HepG2 (cell line): ENCODE measurements around the gene COG5. TPM values are rescaled to one million over a fixed set of nuclear protein-coding genes. Genes with fewer than 3 reads are reported as not detected.

Experiments used
- CTCF ChIP-seq: sonication (generic); formaldehyde crosslinking; IDR thresholded peaks from 2 replicates; pipeline ENCODE4 v1.5.0; 2020; ENCODE audit warnings: mild to moderate bottlenecking, missing genetic modification reagents, moderate library complexity
- ELF3 ChIP-seq: IDR thresholded peaks from 2 replicates; pipeline ENCODE4 v1.6.1; 2016; ENCODE audit warnings: missing genetic modification reagents, missing compliant biosample characterization
- HOXA3 ChIP-seq: sonication (generic); formaldehyde crosslinking; IDR thresholded peaks from 2 replicates; pipeline ENCODE4 v1.5.0; 2020; ENCODE audit warnings: missing genetic modification reagents
- ISL2 ChIP-seq: sonication (generic); formaldehyde crosslinking; IDR thresholded peaks from 2 replicates; pipeline ENCODE4 v1.5.0; 2020; ENCODE audit warnings: missing genetic modification reagents
- MAZ ChIP-seq, 2 experiments: sonication (generic) in 1 of 2; formaldehyde crosslinking in 1 of 2; IDR thresholded peaks; 2 replicates each; pipeline versions ENCODE4 v1.5.0 to v1.6.1; 2012 to 2020; ENCODE audit warnings: low read depth in 2 of 2, mild to moderate bottlenecking in 2 of 2, borderline replicate concordance in 1 of 2, improper control_type of control experiment in 1 of 2, low read length in 1 of 2, missing genetic modification reagents in 1 of 2, moderate library complexity in 1 of 2
- MBD4 ChIP-seq: IDR thresholded peaks from 2 replicates; pipeline ENCODE4 v1.6.1; 2012; ENCODE audit warnings: low read length, inconsistent platforms, borderline replicate concordance
- MNT ChIP-seq: fragments of 450-650 bp; IDR thresholded peaks from 2 replicates; pipeline ENCODE4 v1.6.1; 2016
- PATZ1 ChIP-seq: sonication (generic); formaldehyde crosslinking; IDR thresholded peaks from 2 replicates; pipeline ENCODE4 v1.4.0; 2020; ENCODE audit warnings: missing genetic modification reagents
- PHF20 ChIP-seq: sonication (generic); formaldehyde crosslinking; IDR thresholded peaks from 2 replicates; pipeline ENCODE4 v1.5.0; 2020; ENCODE audit warnings: mild to moderate bottlenecking, missing genetic modification reagents
- POLR2A ChIP-seq, 2 experiments: IDR thresholded peaks; 2 replicates each; pipeline ENCODE4 v1.6.1; 2011; ENCODE audit warnings: low read depth in 2 of 2, low read length in 2 of 2, mild to moderate bottlenecking in 1 of 2, moderate library complexity in 1 of 2; ENCODE audit not compliant: insufficient read depth in 1 of 2
- POLR2G ChIP-seq: fragments of 200-400 bp; formaldehyde crosslinking; IDR thresholded peaks from 2 replicates; pipeline ENCODE4 v1.6.1; 2018; ENCODE audit warnings: mild to moderate bottlenecking, low read depth, low read length, moderate library complexity
- SMC3 ChIP-seq: IDR thresholded peaks from 2 replicates; pipeline ENCODE4 v1.6.1; 2011; ENCODE audit warnings: low read length, improper control_type of control experiment
- THAP7 ChIP-seq: sonication (generic); formaldehyde crosslinking; IDR thresholded peaks from 2 replicates; pipeline ENCODE4 v1.8.1; 2023; ENCODE audit warnings: mild to moderate bottlenecking, missing genetic modification reagents
- ZBTB25 ChIP-seq: IDR thresholded peaks from 2 replicates; pipeline ENCODE4 v1.6.1; 2018; ENCODE audit warnings: missing genetic modification reagents
- ZKSCAN8 ChIP-seq: IDR thresholded peaks from 2 replicates; pipeline ENCODE4 v1.6.1; 2016; ENCODE audit warnings: borderline replicate concordance, missing genetic modification reagents, missing compliant biosample characterization
- ZNF558 ChIP-seq: sonication (generic); formaldehyde crosslinking; IDR thresholded peaks from 2 replicates; pipeline ENCODE4 v1.9.0; 2022; ENCODE audit warnings: mild to moderate bottlenecking, missing genetic modification reagents, borderline replicate concordance
- ZNF615 ChIP-seq: sonication (generic); formaldehyde crosslinking; IDR thresholded peaks from 2 replicates; pipeline ENCODE4 v1.5.0; 2020; ENCODE audit warnings: mild to moderate bottlenecking, missing genetic modification reagents, borderline replicate concordance
- ZNF670 ChIP-seq: sonication (generic); formaldehyde crosslinking; IDR thresholded peaks from 2 replicates; pipeline ENCODE4 v1.8.0; 2022; ENCODE audit warnings: mild to moderate bottlenecking, missing genetic modification reagents, borderline replicate concordance
- ZSCAN30 ChIP-seq: sonication (generic); formaldehyde crosslinking; IDR thresholded peaks from 2 replicates; pipeline ENCODE4 v1.5.0; 2020; ENCODE audit warnings: mild to moderate bottlenecking, missing genetic modification reagents
- polyA plus RNA-seq, 8 experiments: library from polyadenylated mRNA; depleted of rRNA in 3 of 8; stranded (reverse) in 7 of 8; unstranded in 1 of 8; fragments of >200 nt; fragmentation: Illumina TruSeq in 4 of 8; extraction: Trizol in 4 of 8; gene quantifications; 2 replicates each; pipeline versions ENCODE4 v1.2.1 to v1.2.3, GENCODE V29; 2011 to 2016; ENCODE audit warnings: low read depth in 4 of 8, missing spikeins in 1 of 8, mixed read lengths in 1 of 8; ENCODE audit not compliant: insufficient read depth in 1 of 8
- total RNA-seq, 5 experiments: library from RNA; depleted of rRNA; stranded (reverse); fragments of >200 nt; fragmentation: Illumina TruSeq; extraction: Trizol; gene quantifications; 2 replicates each; pipeline ENCODE4 v1.2.3, GENCODE V29; 2016; ENCODE audit warnings: low read depth in 1 of 5

The COG5 gene
- total and polyA plus RNA-seq, 2 of the 13 experiments (the other 11 are each of a cell fraction or from before 2014, with no cell fraction given), result 20.4 to 31.3 TPM

- 0 out of 2 replicates have a peak, but pooled peaks have one; percentile 55 for TF ChIP-seq ZSCAN30
- peak; percentile 20; the same call in 1 of the 2 replicates for TF ChIP-seq CTCF
- 0 out of 2 replicates have a peak, but pooled peaks have one; percentile 26 for TF ChIP-seq PHF20 (CRISPR knock-in tag)
- peak in 1 of 2 experiments; percentile 71; a peak in 3 of 4 replicates for TF ChIP-seq POLR2A (IDR thresholded peaks at IDR 0.05; ENCODE audit: insufficient read depth in 1 of 2, low read depth in 2 of 2, low read length in 2 of 2)
- no peak for TF ChIP-seq THAP7 (CRISPR knock-in tag)
- TF ChIP-seq ISL2, result 0 out of 2 replicates have a peak, but pooled peaks have one; percentile 7
- 0 out of 2 replicates have a peak, but pooled peaks have one; percentile 47 for TF ChIP-seq ZNF558 (CRISPR knock-in tag)
- peak; percentile 13; the same call in 1 of the 2 replicates for TF ChIP-seq HOXA3
- no peak for TF ChIP-seq ZBTB25 (CRISPR knock-in tag)
- TF ChIP-seq ZNF615 (CRISPR knock-in tag), result 0 out of 2 replicates have a peak, but pooled peaks have one; percentile 63
- TF ChIP-seq SMC3, result peak; percentile 8; the same call in 1 of the 2 replicates
- peak; percentile 64; the same call in 1 of the 2 replicates for TF ChIP-seq PATZ1 (CRISPR knock-in tag)
- peak; percentile 70; the same call in 1 of the 2 replicates for TF ChIP-seq ZNF670 (CRISPR knock-in tag)
- TF ChIP-seq MBD4, result 0 out of 2 replicates have a peak, but pooled peaks have one; percentile 23
- peak; percentile 65; the same call in 1 of the 2 replicates for TF ChIP-seq POLR2G
- 0 out of 2 replicates have a peak, but pooled peaks have one; percentile 13 for TF ChIP-seq ZKSCAN8 (CRISPR knock-in tag)
- no peak for TF ChIP-seq MNT
- TF ChIP-seq ELF3, result peak; percentile 42; the same call in 1 of the 2 replicates
- TF ChIP-seq MAZ (IDR thresholded peaks at IDR 0.05; ENCODE audit: borderline replicate concordance, low read depth, low read length), result 0 out of 2 replicates have a peak, but pooled peaks have one; percentile 19
- no peak for TF ChIP-seq MAZ (CRISPR knock-in tag; IDR thresholded peaks at IDR 0.05; ENCODE audit: low read depth)
Measured at GRCh38 chr7:107167483-107168232, 396.1 kb downstream of the COG5 start (continued).
